ENCODE results near the gene MPDU1. TPM values are rescaled to one million over a fixed set of nuclear protein-coding genes. Genes with fewer than 3 reads are reported as not detected.

MPDU1 gene
- total RNA-seq, 2 donors from 2014 or later = 30.5 to 35.0 TPM

DNA sequence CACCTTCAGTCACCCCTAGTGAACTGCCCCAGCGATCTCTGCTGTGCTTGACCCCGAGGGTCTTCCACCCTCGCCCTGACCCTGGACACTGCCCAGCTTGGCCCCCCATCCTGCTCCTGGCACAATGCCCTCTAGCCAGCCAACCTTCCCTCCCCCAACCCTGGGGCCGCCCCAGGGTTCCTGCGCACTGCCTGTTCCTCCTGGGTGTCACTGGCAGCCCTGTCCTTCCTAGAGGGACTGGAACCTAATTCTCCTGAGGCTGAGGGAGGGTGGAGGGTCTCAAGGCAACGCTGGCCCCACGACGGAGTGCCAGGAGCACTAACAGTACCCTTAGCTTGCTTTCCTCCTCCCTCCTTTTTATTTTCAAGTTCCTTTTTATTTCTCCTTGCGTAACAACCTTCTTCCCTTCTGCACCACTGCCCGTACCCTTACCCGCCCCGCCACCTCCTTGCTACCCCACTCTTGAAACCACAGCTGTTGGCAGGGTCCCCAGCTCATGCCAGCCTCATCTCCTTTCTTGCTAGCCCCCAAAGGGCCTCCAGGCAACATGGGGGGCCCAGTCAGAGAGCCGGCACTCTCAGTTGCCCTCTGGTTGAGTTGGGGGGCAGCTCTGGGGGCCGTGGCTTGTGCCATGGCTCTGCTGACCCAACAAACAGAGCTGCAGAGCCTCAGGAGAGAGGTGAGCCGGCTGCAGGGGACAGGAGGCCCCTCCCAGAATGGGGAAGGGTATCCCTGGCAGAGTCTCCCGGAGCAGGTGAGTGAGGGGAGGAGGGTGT, 24.9 kb upstream of the MPDU1 start, which contains the start of gene TNFSF13:
Gene TNFSF13 (plus strand): TSS at position 207 of the 776 bp plus-strand sequence. CDS start 290 bp downstream, at position 497.
- intact Hi-C loops (cut with DNase I) = loop anchor here in 1 of 2 donors (5.0 kb wide), 1 partner anchor 46 kb away; no protein-coding TSS in a partner anchor

DNA sequence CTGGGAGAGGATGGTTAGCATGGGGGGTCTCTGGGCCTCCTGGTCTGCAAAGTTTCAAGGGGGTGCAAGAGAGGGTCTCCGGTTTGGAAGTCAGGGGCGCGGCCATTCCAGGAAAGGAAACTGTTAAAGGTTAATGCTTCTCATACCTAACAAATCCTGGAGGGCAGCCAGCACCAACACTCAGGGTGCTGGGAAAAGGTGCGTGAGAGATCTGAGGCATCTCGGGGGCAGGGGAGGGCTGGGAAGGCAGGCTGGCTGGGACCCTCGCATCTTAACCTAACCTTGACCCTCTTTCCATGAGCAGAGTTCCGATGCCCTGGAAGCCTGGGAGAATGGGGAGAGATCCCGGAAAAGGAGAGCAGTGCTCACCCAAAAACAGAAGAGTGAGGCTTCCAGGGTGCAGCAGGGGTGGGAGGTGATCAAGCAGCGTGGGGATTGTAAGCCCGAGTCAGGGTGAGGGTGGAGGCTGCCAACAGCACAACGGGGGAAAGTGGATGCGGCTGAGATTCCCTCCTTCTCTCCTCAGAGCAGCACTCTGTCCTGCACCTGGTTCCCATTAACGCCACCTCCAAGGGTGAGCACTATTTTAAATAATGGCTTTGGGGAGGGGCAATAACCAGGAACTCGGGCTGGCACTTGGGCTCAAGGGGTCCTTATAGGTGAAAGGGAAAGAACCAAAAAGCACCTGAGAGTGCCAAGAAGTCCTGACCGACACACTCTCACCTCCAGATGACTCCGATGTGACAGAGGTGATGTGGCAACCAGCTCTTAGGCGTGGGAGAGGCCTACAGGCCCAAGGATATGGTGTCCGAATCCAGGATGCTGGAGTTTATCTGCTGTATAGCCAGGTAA, 24.1 kb upstream of the MPDU1 start:
- intact Hi-C loops (cut with DNase I) = loop anchor here (2.0 to 10.0 kb wide), 4 partner anchors 47 to 207 kb away; partner anchors contain the start of genes FGF11 (in 2 of the 2), TMEM102 (in 2 of the 2) and KCTD11 (in 1 of the 2)
- no peak for DNase-seq
- no peak for ATAC-seq

More for the DNA sequence above, 24.9 kb upstream of the MPDU1 start, which contains the start of gene TNFSF13:
- ATAC-seq = peak; percentile 12 to 14
- peak; percentile 57 for DNase-seq

DNA sequence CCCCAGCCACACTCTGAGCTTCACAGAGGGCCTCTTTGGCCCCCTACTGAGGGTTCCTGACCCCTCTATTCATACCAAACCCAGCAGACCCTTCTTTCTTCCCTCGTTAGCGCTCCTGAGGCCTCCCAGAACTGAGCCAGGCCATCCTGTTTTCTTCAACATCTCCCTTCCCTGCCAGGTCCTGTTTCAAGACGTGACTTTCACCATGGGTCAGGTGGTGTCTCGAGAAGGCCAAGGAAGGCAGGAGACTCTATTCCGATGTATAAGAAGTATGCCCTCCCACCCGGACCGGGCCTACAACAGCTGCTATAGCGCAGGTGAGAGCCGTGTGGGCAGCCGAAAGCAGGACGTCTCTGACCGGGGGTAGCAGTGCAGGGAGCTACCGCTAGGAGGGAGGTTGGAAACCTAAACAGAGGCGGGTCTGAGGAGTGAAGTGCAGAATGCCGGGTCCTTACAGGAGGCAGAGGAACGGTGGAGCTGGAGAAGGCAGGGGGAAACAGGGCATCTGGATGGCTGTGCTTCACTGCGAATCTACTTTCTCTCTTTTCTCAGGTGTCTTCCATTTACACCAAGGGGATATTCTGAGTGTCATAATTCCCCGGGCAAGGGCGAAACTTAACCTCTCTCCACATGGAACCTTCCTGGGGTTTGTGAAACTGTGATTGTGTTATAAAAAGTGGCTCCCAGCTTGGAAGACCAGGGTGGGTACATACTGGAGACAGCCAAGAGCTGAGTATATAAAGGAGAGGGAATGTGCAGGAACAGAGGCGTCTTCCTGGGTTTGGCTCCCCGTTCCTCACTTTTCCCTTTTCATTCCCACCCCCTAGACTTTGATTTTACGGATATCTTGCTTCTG, 23.3 kb upstream of the MPDU1 start:
- peak; percentile 57 for DNase-seq
- ATAC-seq = peak; percentile 17 to 42

DNA sequence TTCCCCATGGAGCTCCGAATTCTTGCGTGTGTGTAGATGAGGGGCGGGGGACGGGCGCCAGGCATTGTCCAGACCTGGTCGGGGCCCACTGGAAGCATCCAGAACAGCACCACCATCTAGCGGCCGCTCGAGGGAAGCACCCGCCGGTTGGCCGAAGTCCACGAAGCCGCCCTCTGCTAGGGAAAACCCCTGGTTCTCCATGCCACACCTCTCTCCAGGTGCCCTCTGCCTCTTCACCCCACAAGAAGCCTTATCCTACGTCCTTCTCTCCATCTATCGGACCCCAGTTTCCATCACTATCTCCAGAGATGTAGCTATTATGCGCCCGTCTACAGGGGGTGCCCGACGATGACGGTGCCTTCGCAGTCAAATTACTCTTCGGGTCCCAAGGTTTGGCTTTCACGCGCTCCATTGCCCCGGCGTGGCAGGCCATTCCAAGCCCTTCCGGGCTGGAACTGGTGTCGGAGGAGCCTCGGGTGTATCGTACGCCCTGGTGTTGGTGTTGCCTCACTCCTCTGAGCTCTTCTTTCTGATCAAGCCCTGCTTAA, 22.6 kb upstream of the MPDU1 start:
- intact Hi-C loops (cut with DNase I) = loop anchor here (2.0 to 10.0 kb wide), 4 partner anchors 49 to 208 kb away; partner anchors contain the start of genes FGF11 (in 2 of the 2), TMEM102 (in 2 of the 2) and KCTD11 (in 1 of the 2)
- ATAC-seq (peak; percentile 76 to 83), DNase-seq (peak; percentile 93)

More for the DNA sequence above, 23.3 kb upstream of the MPDU1 start:
- intact Hi-C loops (cut with DNase I) = loop anchor here (2.0 to 10.0 kb wide), 4 partner anchors 48 to 208 kb away; partner anchors contain the start of genes FGF11 (in 2 of the 2), TMEM102 (in 2 of the 2) and KCTD11 (in 1 of the 2)

DNA sequence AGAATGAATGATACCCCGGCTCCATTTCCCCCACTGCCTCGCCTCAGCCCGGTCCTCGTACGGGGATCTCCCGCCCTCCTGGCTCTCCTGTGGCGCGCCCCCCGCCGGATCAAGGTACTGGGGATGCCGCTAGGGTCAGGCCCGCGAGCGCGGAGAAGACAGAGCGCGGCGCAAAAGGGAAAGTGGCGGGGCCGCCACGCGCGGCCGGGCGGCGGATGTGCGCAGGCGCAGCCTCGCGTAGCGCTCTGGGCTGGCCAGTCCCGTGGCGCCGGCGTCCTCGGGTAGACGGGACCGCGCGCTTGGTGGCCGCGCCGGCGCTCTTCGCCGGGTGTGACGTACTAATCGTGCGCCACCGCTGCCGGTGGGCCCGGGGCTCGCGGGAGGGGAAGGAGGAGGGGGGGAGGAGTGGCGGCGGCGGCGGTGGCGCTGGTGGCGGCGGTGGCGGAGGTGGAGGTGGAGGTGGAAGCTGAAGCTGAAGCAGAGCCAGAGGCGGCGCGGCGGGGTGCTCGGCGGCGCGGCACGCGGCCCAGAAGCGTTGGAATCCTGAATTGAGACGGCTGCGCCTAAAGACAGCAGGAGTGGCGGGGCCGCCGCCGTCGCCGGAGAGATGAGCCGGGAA, 22.0 kb upstream of the MPDU1 start, which contains the start of gene SENP3:
Gene SENP3 (plus strand): TSS at position 331 of the 619 bp plus-strand sequence. CDS start 1,158 bp downstream, outside the sequence.
- ATAC-seq = peak; percentile 88
- DNase-seq = peak; percentile 94
- intact Hi-C loops (cut with DNase I) = loop anchor here (2.0 to 10.0 kb wide), 4 partner anchors 49 to 209 kb away; partner anchors contain the start of genes FGF11 (in 2 of the 2), TMEM102 (in 2 of the 2) and KCTD11 (in 1 of the 2)

DNA sequence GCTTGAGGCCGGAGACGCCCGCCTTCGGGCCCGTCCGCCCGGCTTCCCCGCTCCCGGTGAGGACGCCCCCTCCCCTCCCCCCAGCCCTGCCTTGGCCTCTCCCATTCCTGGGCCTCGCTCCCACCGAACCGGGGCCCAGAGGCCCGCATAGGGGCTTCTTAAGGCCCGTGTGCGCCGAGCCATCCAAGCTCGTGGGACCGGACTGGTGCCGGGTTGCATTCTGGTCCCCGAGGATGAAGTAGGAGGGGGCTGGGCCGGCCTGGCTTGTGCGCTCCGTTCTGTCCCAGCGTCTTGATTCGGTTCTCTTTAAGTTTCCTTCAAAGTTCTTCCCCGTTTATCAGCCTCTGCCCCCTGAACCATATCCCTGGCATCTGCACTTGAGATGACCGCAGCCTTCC, 21.4 kb upstream of the MPDU1 start:
- DNase-seq (no peak), ATAC-seq (no peak)
- intact Hi-C loops (cut with DNase I) = loop anchor here (5.0 to 10.0 kb wide), 3 partner anchors 50 to 127 kb away; partner anchors contain the start of genes FGF11 (in 2 of the 2) and TMEM102 (in 2 of the 2)

DNA sequence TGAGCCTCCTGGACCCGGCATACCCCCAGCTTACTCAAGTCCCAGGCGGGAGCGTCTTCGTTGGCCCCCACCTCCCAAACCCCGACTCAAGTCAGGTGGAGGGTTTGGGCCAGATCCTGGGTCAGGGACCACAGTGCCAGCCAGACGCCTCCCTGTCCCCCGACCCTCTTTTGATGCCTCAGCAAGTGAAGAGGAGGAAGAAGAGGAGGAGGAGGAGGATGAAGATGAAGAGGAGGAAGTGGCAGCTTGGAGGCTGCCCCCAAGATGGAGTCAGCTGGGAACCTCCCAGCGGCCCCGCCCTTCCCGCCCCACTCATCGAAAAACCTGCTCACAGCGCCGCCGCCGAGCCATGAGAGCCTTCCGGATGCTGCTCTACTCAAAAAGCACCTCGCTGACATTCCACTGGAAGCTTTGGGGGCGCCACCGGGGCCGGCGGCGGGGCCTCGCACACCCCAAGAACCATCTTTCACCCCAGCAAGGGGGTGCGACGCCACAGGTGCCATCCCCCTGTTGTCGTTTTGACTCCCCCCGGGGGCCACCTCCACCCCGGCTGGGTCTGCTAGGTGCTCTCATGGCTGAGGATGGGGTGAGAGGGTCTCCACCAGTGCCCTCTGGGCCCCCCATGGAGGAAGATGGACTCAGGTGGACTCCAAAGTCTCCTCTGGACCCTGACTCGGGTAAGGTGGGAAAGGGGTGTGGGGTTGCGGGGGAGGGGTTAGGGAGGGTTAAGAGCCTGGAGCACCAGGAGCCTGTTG, 20.4 kb upstream of the MPDU1 start:
- no peak for DNase-seq

DNA sequence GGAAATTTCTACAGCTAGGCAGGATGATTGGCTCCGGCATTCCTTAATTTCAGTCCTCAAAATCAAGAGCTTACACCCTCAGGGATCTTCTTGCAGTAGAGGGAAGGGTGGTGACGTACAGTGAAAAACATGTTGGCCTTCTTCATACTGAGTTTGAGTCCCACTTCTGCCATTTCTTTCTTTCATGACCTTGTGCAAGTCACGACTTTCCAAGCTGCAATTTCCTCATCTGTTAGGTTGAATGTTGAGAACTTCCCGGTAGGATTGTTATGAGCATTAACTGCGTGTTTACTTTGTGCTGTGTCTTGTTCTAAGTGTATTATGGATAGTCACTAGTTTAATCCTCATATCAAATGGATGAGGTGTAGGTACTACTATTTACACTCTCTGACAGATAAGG, 14.1 kb upstream of the MPDU1 start:
- no peak for DNase-seq
- intact Hi-C loops (cut with DNase I) = loop anchor here in 1 of 2 donors (10.0 kb wide), 1 partner anchor 135 kb away; the partner anchor contains the start of genes FGF11 and TMEM102
- ATAC-seq = no peak

More for the DNA sequence above, 20.4 kb upstream of the MPDU1 start:
- no peak for ATAC-seq
- intact Hi-C loops (cut with DNase I) = loop anchor here (5.0 to 10.0 kb wide), 3 partner anchors 51 to 128 kb away; partner anchors contain the start of genes FGF11 (in 2 of the 2) and TMEM102 (in 2 of the 2)

DNA sequence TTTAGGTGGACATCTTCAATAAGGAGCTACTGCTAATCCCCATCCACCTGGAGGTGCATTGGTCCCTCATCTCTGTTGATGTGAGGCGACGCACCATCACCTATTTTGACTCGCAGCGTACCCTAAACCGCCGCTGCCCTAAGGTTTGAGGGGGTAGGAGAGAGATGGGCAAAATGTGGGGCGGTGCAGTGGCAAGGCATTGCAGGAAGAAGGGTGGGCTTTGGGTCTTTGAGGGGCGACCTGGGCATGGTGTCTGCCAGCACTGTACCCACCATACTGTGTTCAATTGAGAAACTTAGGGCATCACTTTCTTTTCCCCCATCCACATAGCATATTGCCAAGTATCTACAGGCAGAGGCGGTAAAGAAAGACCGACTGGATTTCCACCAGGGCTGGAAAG, 13.3 kb upstream of the MPDU1 start:
- intact Hi-C loops (cut with DNase I) = no loop called here
- DNase-seq = no peak
- ATAC-seq = no peak

DNA sequence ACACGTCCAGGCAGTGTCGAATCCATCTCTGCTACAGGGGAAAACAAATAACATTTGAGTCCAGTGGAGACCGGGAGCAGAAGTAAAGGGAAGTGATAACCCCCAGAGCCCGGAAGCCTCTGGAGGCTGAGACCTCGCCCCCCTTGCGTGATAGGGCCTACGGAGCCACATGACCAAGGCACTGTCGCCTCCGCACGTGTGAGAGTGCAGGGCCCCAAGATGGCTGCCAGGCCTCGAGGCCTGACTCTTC, 11.4 kb upstream of the MPDU1 start:
- intact Hi-C loops (cut with DNase I) = no loop called here
- DNase-seq = no peak
- ATAC-seq = no peak

DNA sequence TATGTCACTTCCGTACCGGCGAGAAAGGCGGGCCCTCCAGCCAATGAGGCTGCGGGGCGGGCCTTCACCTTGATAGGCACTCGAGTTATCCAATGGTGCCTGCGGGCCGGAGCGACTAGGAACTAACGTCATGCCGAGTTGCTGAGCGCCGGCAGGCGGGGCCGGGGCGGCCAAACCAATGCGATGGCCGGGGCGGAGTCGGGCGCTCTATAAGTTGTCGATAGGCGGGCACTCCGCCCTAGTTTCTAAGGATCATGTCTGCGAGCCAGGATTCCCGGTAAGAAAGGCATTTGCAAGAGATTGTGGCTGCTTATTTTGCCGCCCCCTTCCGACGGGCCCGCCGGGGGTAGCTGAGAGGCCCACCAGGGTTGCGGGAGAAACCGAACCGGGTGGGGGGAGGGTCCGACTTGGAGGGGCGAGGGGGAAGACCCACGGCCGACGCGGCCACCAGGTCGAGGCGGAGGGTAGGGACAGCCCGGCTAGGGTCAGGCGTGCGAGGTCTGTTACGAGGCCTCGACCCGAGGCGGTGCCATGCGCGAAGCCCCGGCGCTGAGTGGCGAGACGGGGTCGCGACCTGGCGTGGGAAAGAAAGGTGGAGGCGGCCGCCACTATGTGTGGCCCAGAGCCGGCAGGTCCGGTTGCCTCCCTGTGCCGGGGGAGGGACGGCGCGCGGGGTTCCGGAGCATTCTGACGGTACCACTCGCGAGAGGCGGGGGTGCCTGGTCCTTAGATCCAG, 10.9 kb upstream of the MPDU1 start:
- DNase-seq = peak; percentile 99
- intact Hi-C loops (cut with DNase I) = no loop called here
- ATAC-seq = peak; percentile 91 to 94

DNA sequence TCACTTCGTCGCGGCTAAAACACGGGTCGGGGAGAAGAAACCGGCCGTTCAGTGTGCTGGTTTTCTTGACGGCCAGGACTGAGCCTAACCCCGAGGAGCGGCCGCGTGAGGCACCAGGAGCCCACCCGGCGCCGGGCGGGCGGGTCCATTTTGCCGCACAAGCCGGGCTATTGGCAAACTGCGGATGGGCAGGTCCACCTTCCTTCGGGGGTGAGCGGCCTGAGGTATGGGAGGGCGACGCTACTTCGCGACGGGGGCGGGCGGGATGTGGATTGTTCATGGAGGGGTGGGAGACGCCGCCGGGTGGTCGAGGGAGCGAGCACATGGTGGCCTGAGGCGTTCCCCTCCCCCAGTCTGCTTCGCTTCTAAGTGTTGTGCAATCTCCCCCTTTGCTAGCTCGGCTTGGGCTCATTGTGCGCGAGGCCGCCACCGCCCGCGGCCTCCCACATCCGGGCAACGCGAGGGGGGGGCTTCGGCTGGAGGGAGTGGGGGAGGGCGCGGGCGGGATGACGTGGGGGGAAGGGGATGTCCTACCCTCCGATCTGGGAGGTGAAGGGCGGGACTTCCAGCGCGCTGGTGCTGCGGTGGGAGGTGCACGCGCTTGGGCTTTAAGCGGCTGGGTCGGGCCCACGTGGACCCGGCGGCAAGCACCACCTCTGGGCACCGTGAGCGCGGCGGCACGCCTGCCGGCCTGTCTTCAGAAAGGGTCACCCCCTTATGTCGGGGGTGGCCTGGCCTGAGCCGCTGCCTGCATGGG, 10.2 kb upstream of the MPDU1 start:
- ATAC-seq (peak; percentile 77 to 81), DNase-seq (peak; percentile 91)
- intact Hi-C loops (cut with DNase I) = no loop called here

DNA sequence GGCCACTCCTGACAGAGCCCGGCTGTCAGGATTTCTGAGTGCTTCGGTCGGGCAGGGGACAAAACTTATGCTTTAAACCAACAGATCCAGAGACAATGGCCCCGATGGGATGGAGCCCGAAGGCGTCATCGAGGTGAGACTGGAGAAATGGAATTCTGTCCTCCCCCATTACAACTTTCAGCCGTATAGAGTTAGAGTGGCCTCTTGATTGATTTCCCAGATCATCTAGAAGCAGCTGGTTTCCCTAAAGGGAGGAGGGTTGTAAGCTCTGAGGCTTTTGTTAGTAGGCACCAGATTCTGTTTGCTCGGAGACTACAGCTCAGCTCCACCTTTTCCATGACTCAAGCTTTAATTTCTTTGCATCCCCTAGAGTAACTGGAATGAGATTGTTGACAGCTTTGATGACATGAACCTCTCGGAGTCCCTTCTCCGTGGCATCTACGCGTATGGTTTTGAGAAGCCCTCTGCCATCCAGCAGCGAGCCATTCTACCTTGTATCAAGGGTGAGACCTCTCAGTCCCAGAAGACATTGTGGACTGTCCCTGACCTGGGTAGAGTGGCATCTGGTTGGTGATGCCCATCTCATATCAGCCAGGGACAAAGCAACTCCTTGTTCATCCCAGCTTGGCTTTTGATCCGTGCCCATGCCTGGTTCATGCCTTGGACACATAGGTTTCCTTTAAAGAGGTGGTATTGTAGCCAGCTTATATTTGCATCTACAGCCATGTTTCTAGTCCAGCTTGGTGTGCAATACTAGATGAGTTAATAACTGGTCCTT, 9.3 kb upstream of the MPDU1 start:
- no peak for DNase-seq
- no peak for ATAC-seq
- intact Hi-C loops (cut with DNase I) = no loop called here

DNA sequence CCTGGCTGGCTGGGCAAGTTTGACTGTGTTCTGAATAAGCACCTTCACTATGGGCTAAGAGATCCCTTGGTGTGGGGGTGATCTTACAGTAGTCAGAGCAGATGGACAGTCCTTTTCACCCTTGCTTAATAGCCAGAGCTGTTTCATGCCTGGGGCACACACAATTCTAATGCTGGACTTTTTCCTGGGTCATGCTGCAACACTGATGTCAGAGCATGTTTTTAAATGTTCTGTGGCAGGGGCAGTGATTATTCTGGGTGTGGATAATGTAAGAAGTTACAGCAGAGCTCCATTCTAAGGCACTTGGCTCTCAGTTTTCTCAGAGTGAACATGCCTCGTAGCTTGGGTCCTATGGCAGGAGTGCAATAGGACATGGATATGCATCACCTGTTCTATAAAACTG, 8.2 kb upstream of the MPDU1 start:
- no peak for ATAC-seq
- intact Hi-C loops (cut with DNase I) = no loop called here
- DNase-seq = no peak

DNA sequence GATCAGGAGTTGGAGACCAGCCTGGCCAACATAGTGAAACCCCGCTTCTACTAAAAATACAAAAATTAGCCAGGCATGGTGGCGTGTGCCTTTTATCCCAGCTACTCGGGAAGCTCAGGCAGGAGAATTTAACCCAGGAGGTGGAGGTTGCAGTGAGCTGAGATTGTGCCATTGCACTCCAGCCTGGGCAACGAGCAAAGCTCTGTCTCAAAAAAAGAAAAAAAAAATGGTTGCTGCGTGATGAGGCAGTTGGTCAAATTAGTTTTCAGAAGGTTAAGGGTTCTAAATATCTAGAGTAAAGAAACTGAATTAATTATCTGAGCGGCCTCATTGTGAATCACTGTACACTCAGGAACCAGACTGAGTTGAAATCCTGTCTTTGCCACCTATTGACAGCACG, 7.7 kb upstream of the MPDU1 start:
- DNase-seq (no peak), ATAC-seq (no peak)
- intact Hi-C loops (cut with DNase I) = no loop called here

Measured in left cardiac atrium (tissue), 4 donors.